CD4-positive, CD25-positive, alpha-beta regulatory T cell (primary cell): ENCODE results near the gene SECTM1. TPM values are rescaled to one million over a fixed set of nuclear protein-coding genes. Genes with fewer than 3 reads are reported as not detected.

Experiments
- ATAC-seq, 2 donors: fragments of 150-1000 bp; cut with Tn5 transposase; one replicate each; pipeline ENCODE4 v1.10.0; 2021; ENCODE audit warnings: low read depth in 2 of 2, moderate number of reproducible peaks in 2 of 2, moderate library complexity in 1 of 2
- DNase-seq, 3 donors: peaks; one replicate each; pipeline versions ENCODE4 v3.0.0 to v3.0.0-alpha.2; 2012 to 2022; ENCODE audit warnings: mixed read lengths in 1 of 3
- H3K27ac ChIP-seq: one replicate; pipeline ENCODE4 v1.7.0; 2013; ENCODE audit warnings: mild to moderate bottlenecking, low read length; ENCODE audit not compliant: insufficient read depth, poor library complexity, severe bottlenecking
- H3K27me3 ChIP-seq: one replicate; pipeline ENCODE4 v1.7.0; 2013; ENCODE audit warnings: low read length; ENCODE audit not compliant: control insufficient read depth, insufficient read depth
- H3K36me3 ChIP-seq: one replicate; pipeline ENCODE4 v1.7.0; 2013; ENCODE audit warnings: mild to moderate bottlenecking, low read length, moderate library complexity; ENCODE audit not compliant: control insufficient read depth, insufficient read depth
- H3K4me1 ChIP-seq: 2 replicates; pipeline ENCODE4 v1.7.0; 2013; ENCODE audit warnings: mild to moderate bottlenecking, low read length; ENCODE audit not compliant: insufficient read depth, control insufficient read depth, poor library complexity, severe bottlenecking
- H3K4me3 ChIP-seq: one replicate; pipeline ENCODE4 v1.7.0; 2013; ENCODE audit warnings: low read depth, mild to moderate bottlenecking, low read length, moderate library complexity
- H3K9me3 ChIP-seq, 2 experiments: 1 replicate in 1 of 2; 2 replicates in 1 of 2; pipeline ENCODE4 v1.7.0; 2013; ENCODE audit warnings: low read length in 2 of 2, mild to moderate bottlenecking in 1 of 2, moderate library complexity in 1 of 2; ENCODE audit not compliant: control insufficient read depth in 2 of 2
- H3K27ac Mint-ChIP-seq, 3 donors: one replicate each; pipeline ENCODE4 v1.8.0; 2020 to 2022; ENCODE audit warnings: mild to moderate bottlenecking in 3 of 3, mixed read lengths in 3 of 3, moderate library complexity in 2 of 3
- H3K27me3 Mint-ChIP-seq: one replicate; pipeline ENCODE4 v1.8.0; 2022; ENCODE audit warnings: mild to moderate bottlenecking, mixed read lengths
- H3K36me3 Mint-ChIP-seq: one replicate; pipeline ENCODE4 v1.8.0; 2020; ENCODE audit warnings: mixed read lengths
- H3K4me1 Mint-ChIP-seq, 4 donors: one replicate each; pipeline ENCODE4 v1.8.0; 2020 to 2022; ENCODE audit warnings: mixed read lengths in 4 of 4, mild to moderate bottlenecking in 1 of 4
- H3K4me3 Mint-ChIP-seq, 4 donors: one replicate each; pipeline ENCODE4 v1.8.0; 2020 to 2022; ENCODE audit warnings: mild to moderate bottlenecking in 4 of 4, mixed read lengths in 4 of 4, moderate library complexity in 3 of 4
- H3K9me3 Mint-ChIP-seq, 7 donors: one replicate each; pipeline ENCODE4 v1.8.0; 2020 to 2022; ENCODE audit warnings: mixed read lengths in 7 of 7, mild to moderate bottlenecking in 3 of 7, moderate library complexity in 2 of 7
- polyA plus RNA-seq, 4 donors: library from polyadenylated mRNA; unstranded; fragments of 300-500 nt; fragmentation: Illumina TruSeq; gene quantifications; one replicate each; pipeline ENCODE4 v1.2.3, GENCODE V29; 2021
- total RNA-seq: library from RNA; stranded (reverse); gene quantifications from one replicate; pipeline ENCODE4 v1.2.3, GENCODE V29; 2022

SECTM1 gene
- total and polyA plus RNA-seq, 5 donors from 2014 or later, result 0.38 to 0.91 (median 0.52) TPM

- peak overlapping the region in 3 of 4 donors; percentile 21 to 50 (median 43) for H3K4me3 Mint-ChIP-seq
- H3K36me3 Mint-ChIP-seq, result no peaks in the 10 kb centered on the region
- Histone ChIP-seq H3K27me3 (no peaks in the 10 kb centered on the region), H3K4me1 (peaks cover 51% of the 10 kb centered on the region), H3K27ac (peak overlapping the region; percentile 67), H3K9me3 (no peaks in the 10 kb centered on the region), H3K4me3 (no peak overlapping the region), H3K36me3 (no peaks in the 10 kb centered on the region)
- no peak for DNase-seq
- H3K27ac Mint-ChIP-seq, result no peak overlapping the region
- peaks cover 0 to 35% (median 13%) of the 10 kb centered on the region in 4 donors for H3K4me1 Mint-ChIP-seq
- no peak for ATAC-seq
- H3K9me3 Mint-ChIP-seq, result no peaks in the 10 kb centered on the region
- H3K27me3 Mint-ChIP-seq, result peaks cover 12% of the 10 kb centered on the region
Measured at GRCh38 chr17:82320140-82320840, 13.3 kb downstream of the SECTM1 start.

DNA sequence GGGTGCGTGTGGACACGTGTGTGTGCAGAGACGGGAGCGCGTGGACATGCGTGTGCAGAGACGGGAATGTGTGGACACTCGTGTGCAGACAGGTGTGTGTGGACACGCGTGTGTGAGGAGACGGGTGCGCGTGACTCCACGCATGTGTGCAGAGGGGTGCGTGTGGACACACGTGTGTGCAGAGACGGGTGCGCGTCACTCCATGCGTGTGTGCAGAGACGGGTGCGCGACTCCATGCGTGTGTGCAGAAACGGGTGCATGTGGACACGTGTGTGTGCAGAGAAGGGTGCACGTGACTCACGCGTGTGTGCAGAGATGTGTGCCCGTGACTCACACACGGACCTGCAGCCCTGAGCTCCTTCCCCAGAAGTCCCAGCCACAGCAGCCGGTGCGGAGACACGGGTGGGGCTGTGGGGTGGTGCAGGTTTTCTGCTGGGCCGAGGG is 13.9 kb downstream of the SECTM1 start:
- Mint-ChIP-seq H3K36me3 (no peaks in the 10 kb centered on the region), H3K4me3 (no peak overlapping the region), H3K27me3 (peaks cover 7% of the 10 kb centered on the region), H3K27ac (no peak overlapping the region), H3K9me3 (no peaks in the 10 kb centered on the region), H3K4me1 (peaks cover 0 to 31% (median 9%) of the 10 kb centered on the region in 4 donors)
- Histone ChIP-seq H3K4me1 (peaks cover 57% of the 10 kb centered on the region), H3K4me3 (no peak overlapping the region), H3K36me3 (no peaks in the 10 kb centered on the region), H3K27ac (no peak overlapping the region), H3K9me3 (no peaks in the 10 kb centered on the region), H3K27me3 (no peaks in the 10 kb centered on the region)
- DNase-seq, result no peak
- no peak for ATAC-seq

GRCh38 chr17:82318772-82319606 is 14.6 kb downstream of the SECTM1 start:
- H3K27me3 Mint-ChIP-seq, result peaks cover 6% of the 10 kb centered on the region
- H3K4me3 Mint-ChIP-seq, result no peak overlapping the region

GRCh38 chr17:82318169-82318498 is 15.4 kb downstream of the SECTM1 start:
- H3K9me3 Mint-ChIP-seq, result no peaks in the 10 kb centered on the region
- peaks cover 6% of the 10 kb centered on the region for H3K27me3 Mint-ChIP-seq

More at GRCh38 chr17:82318772-82319606, 14.6 kb downstream of the SECTM1 start:
- Histone ChIP-seq H3K4me3 (no peak overlapping the region), H3K36me3 (no peaks in the 10 kb centered on the region), H3K27ac (no peak overlapping the region), H3K9me3 (no peaks in the 10 kb centered on the region), H3K4me1 (peaks cover 59% of the 10 kb centered on the region), H3K27me3 (no peaks in the 10 kb centered on the region)
- H3K27ac Mint-ChIP-seq, result no peak overlapping the region
- H3K4me1 Mint-ChIP-seq, result peaks cover 0 to 33% (median 8%) of the 10 kb centered on the region in 4 donors
- ATAC-seq (no peak), DNase-seq (no peak)
- no peaks in the 10 kb centered on the region for H3K9me3 Mint-ChIP-seq
- no peaks in the 10 kb centered on the region for H3K36me3 Mint-ChIP-seq

GRCh38 chr17:82317394-82318168 is 16.0 kb downstream of the SECTM1 start, which contains the start of gene CD7:
CD7 (minus strand) TSS chr17:82317608; CDS start chr17:82317495, 113 bp downstream.
- Mint-ChIP-seq H3K4me1 (peaks cover 0 to 34% (median 8%) of the 10 kb centered on the region in 4 donors), H3K36me3 (no peaks in the 10 kb centered on the region), H3K9me3 (no peaks in the 10 kb centered on the region), H3K27me3 (peaks cover 6% of the 10 kb centered on the region), H3K4me3 (peak within 1 kb of the TSS in 2 of 4 donors; percentile 93 to 95), H3K27ac (peak within 1 kb of the TSS; percentile 86 to 92 (median 89))
- Histone ChIP-seq H3K36me3 (no peaks in the 10 kb centered on the region), H3K4me3 (peak within 1 kb of the TSS; percentile 71), H3K4me1 (peaks cover 57% of the 10 kb centered on the region), H3K27me3 (no peaks in the 10 kb centered on the region), H3K27ac (peak within 1 kb of the TSS; percentile 78), H3K9me3 (no peaks in the 10 kb centered on the region)
- DNase-seq, result peak; percentile 61 to 83 (median 72)
- ATAC-seq, result peak; percentile 74 to 78

More at GRCh38 chr17:82318169-82318498, 15.4 kb downstream of the SECTM1 start:
- H3K27ac Mint-ChIP-seq, result no peak overlapping the region
- Histone ChIP-seq H3K4me3 (no peak overlapping the region), H3K27ac (no peak overlapping the region), H3K9me3 (no peaks in the 10 kb centered on the region), H3K27me3 (no peaks in the 10 kb centered on the region), H3K36me3 (no peaks in the 10 kb centered on the region), H3K4me1 (peaks cover 59% of the 10 kb centered on the region)
- no peak overlapping the region for H3K4me3 Mint-ChIP-seq
- no peaks in the 10 kb centered on the region for H3K36me3 Mint-ChIP-seq
- ATAC-seq (no peak), DNase-seq (no peak)
- peaks cover 0 to 34% (median 8%) of the 10 kb centered on the region in 4 donors for H3K4me1 Mint-ChIP-seq

- H3K4me1 Mint-ChIP-seq, result peaks cover 0 to 28% (median 6%) of the 10 kb centered on the region in 4 donors
- Histone ChIP-seq H3K36me3 (no peaks in the 10 kb centered on the region), H3K9me3 (no peaks in the 10 kb centered on the region), H3K27ac (peak overlapping the region; percentile 78), H3K4me1 (peaks cover 50% of the 10 kb centered on the region), H3K27me3 (no peaks in the 10 kb centered on the region), H3K4me3 (peak overlapping the region; percentile 71)
- H3K27ac Mint-ChIP-seq, result peak overlapping the region; percentile 86 to 92 (median 89)
- no peaks in the 10 kb centered on the region for H3K36me3 Mint-ChIP-seq
- DNase-seq (no peak), ATAC-seq (peak; percentile 7 to 27)
- peaks cover 6% of the 10 kb centered on the region for H3K27me3 Mint-ChIP-seq
- H3K4me3 Mint-ChIP-seq, result peak overlapping the region in 2 of 4 donors; percentile 93 to 95
- H3K9me3 Mint-ChIP-seq, result no peaks in the 10 kb centered on the region
Measured at GRCh38 chr17:82316651-82317393, 16.7 kb downstream of the SECTM1 start.
